Sigmoid colon (tissue), 4 donors: ENCODE data around the gene SBNO2.

Experiments used
- POLR2A ChIP-seq, 2 donors: fragments of 450-650 bp; IDR thresholded peaks; one replicate each; pipeline ENCODE4 v1.6.1; 2016; ENCODE audit warnings: antibody characterized with exemption in 2 of 2, mild to moderate bottlenecking in 2 of 2, moderate library complexity in 2 of 2
- POLR2AphosphoS5 ChIP-seq, 4 donors: sonication (generic); formaldehyde crosslinking; IDR thresholded peaks; one replicate each; pipeline ENCODE4 v1.6.1; 2017; ENCODE audit warnings: antibody characterized with exemption in 4 of 4
- TF ChIP-seq, protein P1 (sequence below), 4 experiments: fragments of 450-650 bp in 3 of 4; fragments of 200-600 bp in 1 of 4; IDR thresholded peaks; one replicate each; pipeline ENCODE4 v1.5.1; 2016 to 2019; ENCODE audit warnings: antibody characterized with exemption in 4 of 4, mild to moderate bottlenecking in 3 of 4, moderate library complexity in 2 of 4

GRCh38 chr19:1205114-1206099, 31.3 kb upstream of the SBNO2 start, which contains the start of gene STK11:
- TF ChIP-seq POLR2A (IDR thresholded peaks at IDR 0.05), result peak in 1 of 2 donors; percentile 39
- TF ChIP-seq, protein P1, sequence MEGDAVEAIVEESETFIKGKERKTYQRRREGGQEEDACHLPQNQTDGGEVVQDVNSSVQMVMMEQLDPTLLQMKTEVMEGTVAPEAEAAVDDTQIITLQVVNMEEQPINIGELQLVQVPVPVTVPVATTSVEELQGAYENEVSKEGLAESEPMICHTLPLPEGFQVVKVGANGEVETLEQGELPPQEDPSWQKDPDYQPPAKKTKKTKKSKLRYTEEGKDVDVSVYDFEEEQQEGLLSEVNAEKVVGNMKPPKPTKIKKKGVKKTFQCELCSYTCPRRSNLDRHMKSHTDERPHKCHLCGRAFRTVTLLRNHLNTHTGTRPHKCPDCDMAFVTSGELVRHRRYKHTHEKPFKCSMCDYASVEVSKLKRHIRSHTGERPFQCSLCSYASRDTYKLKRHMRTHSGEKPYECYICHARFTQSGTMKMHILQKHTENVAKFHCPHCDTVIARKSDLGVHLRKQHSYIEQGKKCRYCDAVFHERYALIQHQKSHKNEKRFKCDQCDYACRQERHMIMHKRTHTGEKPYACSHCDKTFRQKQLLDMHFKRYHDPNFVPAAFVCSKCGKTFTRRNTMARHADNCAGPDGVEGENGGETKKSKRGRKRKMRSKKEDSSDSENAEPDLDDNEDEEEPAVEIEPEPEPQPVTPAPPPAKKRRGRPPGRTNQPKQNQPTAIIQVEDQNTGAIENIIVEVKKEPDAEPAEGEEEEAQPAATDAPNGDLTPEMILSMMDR (IDR thresholded peaks at IDR 0.05), result no peak
- peak; percentile 82 to 91 (median 88) for TF ChIP-seq POLR2AphosphoS5 (IDR thresholded peaks at IDR 0.05)
